Middle frontal gyrus (tissue), 1 donor: ENCODE data around the gene MAPKAP1.
"Not testable (repeated sequence)": the region's sequence is repeated elsewhere in the genome, so short reads cannot be mapped to it uniquely, and the experiment has no call there.

Experiments used
- DNase-seq: peaks from one replicate; pipeline ENCODE4 v3.0.0-alpha.2; 2015; ENCODE audit warnings: low spot score; ENCODE audit errors: extremely low spot score

MAPKAP1 gene

DNA sequence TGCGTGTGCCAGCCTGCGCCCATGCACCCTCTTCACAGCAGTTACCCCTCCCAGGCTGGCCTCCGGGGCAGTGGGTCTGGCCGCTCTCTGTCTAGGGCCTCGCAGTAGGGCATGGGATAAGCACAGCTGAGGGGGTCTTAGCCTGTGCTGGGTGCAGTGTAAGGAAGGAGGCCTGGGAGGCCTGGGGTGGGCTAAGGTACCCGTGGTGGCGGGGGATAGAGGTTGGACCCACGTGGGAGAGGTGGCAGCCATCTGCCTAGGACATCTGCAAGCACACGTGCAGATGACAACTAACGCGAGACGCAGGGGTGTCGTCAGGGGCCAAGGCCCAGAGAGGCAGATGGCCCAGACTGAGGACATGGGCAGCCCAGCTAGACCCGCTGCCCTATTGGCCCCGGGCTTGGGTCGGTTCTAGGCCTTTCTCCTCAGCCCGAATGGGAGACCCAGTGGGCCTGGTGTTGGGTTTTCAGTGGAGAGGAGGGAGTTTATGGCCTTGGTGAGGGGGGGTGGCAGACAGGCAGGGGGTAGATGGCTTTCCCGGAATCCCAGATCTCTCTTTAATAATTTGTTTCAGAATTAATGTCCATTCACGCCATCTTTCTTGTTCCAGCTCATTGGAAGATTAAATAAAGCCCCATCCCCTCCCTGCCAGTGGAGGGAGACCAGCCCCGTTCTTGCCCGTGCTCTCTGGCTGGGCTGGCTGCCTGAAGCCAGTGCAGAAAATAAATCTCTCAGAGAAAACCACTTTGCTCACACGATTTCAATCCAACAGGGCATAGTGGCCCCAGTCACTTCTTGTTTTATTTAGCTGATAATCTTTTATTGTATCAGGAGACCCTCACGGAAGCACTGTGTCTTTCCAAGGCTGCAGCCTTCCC lies 291.2 kb downstream of the MAPKAP1 start:
- no peak for DNase-seq

DNA sequence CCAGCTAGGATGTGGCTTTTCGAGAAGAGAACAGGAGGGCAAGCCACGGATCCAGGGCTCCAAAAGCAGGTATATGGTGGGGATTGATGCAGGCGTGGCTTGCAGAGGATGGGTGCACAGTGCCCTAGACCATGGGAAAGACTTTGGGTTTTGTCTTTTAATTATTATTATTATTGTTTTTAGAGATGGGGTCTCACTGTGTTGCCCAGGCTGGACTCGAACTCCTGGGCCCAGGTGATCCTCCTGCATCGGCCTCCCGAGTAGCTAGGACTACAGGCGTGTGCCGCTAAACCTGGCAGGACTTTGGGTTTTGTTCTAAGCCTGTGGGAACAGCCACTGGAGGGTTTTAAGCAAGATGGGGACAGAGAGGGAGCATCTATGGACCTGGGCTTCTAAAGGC lies 293.4 kb downstream of the MAPKAP1 start:
- DNase-seq, result no peak

DNA sequence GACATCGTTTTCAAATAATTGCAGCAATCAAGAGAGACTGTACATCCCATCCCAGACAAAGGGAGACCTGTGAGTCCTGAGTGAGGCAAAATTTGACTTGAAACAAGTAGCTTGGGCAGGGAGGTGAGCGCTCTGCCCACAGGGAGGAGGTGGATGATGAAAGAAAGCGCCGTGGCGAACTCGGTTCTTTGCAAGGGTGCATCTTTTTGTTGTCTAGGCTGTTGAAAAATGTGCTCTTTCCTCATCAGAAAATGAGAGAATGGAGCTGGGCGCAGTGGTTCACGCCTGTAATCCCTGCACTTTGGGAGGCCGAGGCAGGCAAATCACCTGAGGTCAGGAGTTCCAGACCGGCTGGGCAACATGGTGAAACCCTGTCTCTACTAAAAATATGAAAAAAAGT lies 294.8 kb downstream of the MAPKAP1 start:
- no peak for DNase-seq

DNA sequence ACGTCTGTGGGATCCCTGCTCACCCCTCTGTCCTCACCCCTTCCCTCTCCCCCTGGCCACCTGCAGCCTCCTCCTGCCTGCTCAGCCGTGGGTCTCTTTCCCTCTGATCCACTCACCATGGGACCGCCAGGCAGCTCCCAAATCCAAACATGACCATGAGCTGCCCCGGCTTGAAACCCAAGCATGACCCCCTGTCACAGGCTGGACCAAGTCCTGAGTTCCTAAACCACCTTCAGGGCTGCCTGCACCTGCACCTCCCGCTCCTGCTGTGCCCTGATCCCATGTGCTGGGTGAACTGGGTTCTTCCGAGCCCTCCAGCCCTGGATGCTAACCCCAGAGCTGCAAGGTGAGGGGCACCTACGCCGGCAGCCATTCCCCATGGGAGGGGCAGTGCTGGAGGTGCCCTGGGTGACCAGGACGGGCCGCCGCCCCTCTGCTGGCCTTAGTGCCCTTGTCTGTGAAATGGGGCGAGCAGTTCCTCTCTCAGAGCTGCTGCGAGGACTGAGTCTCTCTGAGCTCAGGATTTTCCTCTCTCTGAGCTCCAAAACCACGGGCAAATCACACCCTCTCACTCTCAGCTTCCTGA lies 295.7 kb downstream of the MAPKAP1 start:
- DNase-seq, result no peak

DNA sequence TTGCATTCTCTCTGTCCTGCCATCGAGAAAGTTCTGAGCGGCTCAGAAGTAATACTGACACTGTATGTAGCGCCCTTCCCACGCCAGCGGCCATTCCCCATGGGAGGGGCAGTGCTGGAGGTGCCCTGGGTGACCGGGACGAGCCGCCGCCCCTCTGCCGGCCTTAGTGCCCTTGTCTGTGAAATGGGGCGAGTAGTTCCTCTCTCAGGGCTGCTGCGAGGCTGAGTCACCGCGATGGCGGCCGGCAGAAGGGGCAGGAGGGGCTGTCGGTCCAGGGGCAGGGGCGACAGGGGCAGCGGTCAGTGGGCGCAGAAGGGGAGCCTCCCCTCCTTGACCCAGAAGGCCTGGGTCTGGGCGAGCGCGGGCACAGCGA lies 296.5 kb downstream of the MAPKAP1 start:
- no peak for DNase-seq

DNA sequence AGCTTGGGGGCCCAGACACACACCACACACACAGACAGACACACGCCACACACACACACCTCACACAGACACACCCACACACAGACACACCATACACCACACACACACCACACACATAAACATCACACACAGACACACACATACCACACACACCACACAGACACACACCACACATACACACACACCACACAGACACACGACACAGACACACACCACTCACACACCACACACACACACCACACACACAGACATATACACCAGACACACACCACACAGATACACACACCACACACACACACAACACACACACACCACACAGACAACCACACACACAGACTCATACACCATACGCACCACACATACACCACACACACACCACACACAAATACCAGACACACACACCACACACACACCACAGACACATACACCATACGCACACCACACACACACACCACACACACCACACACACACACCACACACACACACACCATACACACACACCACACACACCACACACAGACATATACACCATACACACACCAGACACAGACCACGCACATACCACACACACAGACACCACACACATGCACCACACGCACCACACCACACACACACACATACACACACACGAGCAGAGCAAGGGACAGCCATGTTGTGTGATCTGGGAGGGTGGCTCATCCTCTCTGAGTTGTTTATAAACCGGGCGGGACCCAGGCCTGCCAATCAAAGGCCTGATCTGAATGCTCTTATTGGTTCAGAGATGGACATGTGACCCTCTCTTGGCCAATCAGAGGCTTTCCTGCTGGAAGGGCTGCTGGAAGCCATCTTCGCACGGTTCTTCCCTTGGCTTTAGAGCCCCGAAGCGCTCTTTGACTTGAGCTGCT lies 297.1 kb downstream of the MAPKAP1 start:
- DNase-seq, result no peak

DNA sequence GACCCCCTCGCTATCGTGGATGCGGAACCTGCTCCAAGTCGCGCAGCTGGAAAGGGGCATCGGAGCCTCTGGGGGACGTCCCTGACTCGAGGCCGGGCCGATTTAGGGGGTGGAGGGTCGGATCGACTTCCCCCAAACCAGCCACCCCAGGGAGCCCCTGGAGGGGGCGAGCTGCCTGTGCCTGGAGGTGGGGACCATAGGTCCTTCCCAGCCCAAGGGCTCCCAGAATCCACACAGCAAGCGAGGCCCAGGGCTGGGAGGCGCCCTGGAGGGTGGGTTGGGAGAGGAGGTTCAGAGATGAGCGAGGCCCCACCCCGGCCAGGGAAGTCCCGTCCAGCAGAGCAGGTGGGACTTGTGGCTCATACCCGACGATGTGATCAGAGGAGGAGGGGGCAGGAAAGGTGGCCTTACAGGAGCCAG lies 297.8 kb downstream of the MAPKAP1 start:
- no peak for DNase-seq

DNA sequence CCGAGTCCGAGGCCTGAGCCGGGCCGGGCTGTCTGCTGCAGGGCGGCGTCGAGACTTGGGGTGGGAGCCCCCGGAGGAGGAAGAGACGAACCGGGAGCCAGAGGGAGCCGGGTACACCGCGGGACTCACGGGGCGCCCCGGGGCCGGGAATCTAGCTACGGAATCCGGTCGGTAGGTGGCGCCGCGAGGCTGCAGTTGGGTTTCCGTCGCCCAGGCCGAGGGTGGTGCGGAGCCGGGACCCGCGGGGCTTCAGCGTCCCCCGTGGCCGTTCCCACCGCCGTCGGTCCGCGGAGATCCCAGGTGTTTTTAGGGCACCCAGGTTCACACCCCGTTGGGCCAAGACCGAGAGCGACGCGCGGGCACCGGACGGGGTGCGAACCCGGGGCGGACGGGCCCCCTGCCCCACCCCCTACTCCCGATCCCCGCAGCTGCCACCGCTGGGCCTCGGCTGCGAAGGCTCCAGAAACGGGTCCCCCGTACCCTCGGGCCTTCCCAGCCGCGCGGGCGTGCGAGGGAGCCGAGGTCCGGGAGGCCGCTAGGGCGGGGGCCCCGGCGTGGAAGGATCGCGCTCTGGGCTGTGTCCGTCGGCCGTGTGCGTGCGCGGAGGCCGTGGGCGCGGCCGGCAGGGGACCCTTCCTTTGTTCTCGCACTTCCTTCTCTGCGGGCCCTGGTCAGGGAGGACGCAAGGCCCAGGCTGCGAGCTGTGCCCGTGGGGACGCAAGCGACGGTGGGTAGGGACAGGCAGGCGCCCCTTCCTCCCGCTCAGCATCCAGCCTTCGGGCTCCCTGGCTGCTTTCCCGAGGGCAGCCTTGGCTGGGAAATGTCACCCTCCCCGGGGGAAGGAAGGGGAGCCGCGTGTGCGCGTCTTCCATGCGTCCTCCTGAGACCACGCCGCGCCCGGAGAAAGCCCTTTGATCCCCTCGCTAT lies 298.8 kb downstream of the MAPKAP1 start:
- peak; percentile 48 for DNase-seq

DNA sequence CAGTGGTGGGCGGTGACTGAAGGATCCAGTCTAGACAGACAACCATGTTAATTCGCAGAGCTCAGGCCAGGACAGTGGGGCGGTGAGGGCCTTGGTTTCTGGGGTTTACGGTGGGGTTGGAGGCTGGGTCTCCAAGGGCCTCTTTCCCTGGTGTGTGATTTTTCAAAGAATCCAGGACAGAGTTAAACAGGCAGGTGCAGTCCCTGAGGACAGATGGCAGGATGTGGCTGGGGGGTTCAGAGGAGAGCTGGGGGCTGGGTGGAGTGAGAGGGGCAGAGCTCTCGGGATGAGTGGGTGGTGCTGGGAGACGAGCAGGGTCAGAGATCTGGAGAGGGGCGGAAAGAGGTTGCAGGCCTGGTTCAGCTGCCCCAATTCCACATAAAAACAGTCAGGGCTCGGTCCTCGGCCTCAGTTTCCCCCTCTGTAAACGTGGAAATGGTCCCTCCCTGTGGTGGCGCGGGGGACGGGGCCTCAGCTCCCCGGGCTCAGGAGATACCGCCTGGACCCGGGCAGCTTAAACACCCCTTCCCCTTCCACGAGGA lies 299.5 kb downstream of the MAPKAP1 start:
- DNase-seq, result no peak

DNA sequence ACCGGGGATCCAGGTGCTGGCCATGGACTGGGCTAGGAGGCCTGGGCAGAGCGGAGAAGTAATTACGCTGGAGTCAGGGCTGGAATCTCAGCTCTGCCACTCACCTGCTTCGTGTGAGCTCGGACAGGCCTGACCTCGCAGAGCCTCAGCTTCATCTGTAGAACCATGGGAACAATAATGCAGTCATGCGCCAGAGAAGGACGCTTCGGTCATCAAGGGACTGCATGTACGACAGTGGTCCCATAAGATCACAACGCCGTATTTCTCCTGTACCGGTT lies 300.3 kb downstream of the MAPKAP1 start:
- no peak for DNase-seq

DNA sequence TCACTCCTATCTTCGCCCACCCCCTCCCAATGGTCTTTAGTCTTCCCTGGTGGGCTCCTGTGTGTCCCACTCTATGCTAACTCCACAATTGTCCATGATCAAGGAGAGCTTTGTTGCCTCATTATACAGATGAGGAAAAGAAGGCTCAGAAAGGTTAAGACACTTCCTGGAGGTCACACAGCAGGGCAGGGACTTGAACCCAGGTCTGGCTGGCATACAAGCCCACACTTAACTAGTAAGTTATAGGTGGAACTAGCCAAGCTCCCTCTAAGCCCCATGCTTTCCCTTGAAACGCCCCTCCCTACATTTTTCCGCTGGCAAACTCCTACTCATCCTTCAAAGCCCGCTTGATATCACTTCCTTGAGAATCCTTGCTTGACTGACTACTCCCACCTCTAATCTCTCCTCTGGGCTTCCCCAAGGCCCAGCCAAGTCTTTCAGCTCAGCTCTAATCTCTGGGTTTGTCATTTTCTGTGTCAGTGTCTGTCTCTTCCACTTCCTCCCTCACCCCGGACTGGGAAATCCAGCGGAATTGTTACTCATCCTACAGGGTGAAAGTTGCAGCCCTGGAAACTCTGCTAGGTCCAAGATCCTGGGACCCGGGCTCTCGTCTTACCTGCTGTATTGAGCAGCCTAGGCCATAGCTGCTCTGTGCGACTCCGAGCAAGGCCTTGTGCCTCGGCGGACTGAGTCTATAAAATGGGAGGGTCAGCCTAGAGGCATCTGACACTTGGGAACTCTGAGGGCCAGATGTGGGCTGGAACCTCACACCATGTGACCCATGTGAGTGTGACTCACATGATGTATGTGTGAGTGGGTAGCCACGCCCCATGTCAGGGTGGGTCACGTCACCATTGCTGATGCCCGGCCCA lies 300.8 kb downstream of the MAPKAP1 start:
- no peak for DNase-seq

DNA sequence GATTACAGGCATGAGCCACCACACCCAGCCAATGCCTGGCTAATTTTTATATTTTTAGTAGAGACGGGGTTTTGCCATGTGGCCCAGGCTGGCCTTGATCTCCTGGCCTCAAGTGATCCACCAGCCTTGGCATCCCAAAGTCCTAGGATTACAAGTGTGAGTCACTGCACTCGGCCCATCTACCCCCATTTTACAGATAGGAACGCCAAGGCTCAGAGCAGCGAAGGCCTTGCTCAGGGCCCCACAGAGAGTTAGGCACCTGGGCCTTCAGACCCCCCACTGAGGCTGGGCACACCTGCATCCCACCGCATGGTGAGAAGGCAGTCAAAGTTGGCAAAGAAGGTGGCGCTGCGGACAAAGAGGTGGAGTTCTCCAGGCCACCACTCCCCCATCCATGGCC lies 302.3 kb downstream of the MAPKAP1 start:
- no peak for DNase-seq

DNA sequence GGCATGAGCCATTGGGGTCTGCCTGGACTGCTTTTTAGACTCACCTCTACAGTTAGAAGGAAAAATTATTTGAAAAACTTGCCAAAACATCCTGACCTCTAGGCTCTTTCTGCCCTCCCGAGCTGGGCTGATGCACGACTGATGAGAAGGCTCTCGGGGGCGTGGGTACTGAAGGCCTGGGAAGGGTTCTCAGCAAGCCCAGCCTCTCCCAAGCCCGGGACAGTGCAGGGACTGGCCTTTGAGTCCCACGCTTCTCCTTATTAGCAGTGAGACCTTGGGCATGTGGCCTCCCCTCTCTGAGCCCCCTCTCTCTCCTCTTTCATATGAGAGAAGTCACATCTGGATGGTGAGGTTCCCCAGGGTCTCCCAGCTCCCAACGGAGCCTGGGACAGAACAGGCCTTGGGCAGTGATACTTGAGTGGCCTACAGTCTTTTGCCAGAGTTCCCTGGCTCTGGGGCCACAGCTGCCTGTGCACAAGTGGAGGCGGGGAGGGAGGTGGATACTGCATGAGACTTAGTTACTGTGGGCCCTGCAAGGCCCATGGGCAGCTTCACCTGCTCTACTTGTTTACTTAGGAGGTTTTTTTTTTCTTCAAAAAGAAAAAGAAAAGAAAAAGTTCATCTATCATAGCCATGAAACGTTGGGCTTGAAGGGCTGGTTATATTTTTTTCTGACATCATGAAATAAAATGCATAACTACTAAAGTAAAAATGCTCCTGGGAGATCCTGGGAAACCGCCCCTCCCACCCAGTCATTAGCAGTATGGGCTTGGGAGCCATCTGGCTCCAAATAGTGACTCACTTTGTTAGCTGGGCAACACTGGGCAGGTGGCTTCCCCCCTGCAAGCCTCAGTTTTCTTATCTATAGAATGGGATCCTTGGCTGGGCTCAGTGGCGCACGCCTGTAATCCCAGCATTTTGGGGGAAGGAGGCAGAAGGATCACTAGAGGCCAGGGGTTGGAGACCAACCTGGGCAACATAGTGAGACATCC lies 306.0 kb downstream of the MAPKAP1 start:
- DNase-seq, result no peak

DNA sequence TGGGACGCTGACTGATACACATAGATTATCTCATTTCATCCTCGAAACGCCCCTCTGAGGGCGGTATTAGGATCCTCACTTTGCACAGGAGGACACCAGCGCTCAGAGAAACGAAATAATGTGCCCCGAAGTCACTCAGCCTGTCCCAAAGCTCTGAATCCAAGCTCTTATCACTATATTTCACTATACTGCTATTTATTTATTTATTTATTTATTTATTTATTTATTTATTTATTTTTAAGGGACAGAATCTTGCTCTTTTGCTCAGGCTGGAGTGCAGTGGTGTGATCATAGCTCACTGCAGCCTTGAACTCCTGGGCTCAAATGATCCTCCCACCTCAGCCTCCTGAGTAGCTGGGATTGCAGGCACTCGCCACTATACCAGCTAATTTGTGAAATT lies 306.8 kb downstream of the MAPKAP1 start:
- not testable (repeated sequence) for DNase-seq

DNA sequence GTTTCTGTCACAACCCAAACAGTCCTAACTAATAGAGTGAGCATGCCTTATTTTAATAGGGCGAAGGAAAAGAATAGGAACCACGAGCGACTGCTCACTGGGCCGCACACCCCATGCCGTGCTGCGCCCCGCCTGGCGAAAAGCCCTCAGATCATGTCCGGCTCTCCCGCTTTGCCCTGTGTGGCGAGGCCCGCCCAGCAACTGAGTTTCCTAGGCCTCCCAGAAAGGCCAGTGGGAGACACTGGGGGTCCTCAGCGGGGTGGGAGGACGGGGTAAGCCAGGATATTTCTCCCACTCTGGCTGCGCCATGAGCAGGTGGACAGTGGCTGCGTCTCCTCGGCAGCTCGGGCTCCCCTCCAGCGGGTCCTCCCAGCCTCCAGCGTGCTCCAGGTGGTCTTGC lies 307.3 kb downstream of the MAPKAP1 start:
- no peak for DNase-seq

DNA sequence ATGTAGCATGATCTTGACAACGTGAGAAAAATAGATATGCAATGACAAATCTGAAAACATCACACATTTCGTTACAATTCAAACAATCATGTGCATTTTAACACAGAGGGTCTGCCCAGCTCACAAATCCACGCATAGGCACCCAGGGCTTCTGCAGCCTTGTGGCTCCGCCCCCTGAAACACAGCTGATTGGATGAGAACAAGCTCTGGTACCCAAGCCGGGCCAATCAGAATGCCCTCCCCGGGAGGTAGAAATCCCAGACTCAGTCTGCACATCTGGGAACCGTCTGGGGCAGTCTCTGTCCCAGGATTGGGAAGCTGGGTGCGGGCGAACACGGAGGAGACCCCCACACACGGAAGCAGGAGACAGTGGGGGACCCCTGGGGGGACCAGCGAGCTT lies 307.8 kb downstream of the MAPKAP1 start:
- no peak for DNase-seq

DNA sequence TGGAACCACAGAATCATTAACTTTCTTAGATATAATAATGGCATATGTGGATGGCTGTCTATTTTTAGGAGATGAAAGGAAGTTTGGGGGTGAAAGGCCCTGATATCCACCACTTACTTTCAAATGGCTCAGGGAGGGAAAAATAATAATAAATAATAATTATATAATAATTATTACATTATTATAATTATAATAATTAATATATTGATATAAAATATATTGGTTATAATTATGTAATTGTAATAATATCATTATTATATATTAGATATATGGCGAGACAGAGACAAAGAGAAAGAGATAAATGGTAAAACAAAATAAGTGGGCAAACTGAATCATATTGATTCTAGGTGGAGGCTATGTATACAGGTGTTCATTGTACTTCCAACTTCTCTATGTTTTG lies 308.8 kb downstream of the MAPKAP1 start:
- DNase-seq, result no peak

DNA sequence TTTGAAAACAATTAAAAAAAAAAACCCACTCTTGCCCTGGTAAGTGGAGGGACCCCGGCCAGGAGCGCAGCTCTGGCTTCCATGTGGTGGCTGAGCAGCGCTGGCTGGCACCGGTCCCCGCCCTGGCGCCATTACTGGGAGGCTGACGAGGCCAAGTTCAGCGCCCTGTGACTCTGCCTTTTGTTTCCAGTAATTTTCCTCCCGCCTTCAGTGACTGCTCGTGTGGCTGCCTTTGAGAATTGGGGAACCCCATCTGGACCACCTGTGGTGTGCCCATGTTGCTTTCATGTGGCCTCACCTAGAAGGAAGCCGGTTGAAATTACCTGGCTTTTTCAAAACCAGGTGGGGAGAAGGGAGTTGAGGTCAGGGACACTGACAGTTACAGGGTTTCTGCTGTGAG lies 309.3 kb downstream of the MAPKAP1 start:
- DNase-seq, result no peak

DNA sequence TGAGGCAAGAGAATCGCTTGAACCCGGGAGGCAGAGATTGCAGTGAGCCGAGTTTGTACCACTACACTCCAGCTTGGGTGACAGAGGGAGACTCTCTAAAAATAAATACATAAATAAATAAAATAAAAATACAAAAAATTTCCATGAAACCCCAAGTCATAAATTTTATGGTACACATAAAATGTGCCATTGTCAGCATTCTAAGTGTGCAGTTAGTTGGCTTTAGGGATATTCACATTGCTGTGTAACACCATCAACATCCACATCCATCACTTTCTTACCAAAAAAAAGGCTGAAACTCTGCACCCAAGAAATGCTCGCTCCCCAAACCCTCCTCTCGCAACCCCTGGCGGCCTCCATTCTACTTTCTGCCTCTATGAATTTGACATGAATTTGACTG lies 310.2 kb downstream of the MAPKAP1 start:
- no peak for DNase-seq
